SK-N-SH treated with all-trans-retinoic acid at 6 μM for 48 hours (cell line): ENCODE results near the gene FAM171A1.
A peak's percentile ranks its signal among the peaks of the same experiment; 100 is the strongest.
"Not testable (repeated sequence)": the region's sequence is repeated elsewhere in the genome, so short reads cannot be mapped to it uniquely, and the experiment has no call there.

Source experiments
- ATAC-seq: fragments of 200-7000 bp; cut with Tn5 transposase; 3 replicates; pipeline ENCODE4 v1.9.1; 2020; ENCODE audit warnings: mild to moderate bottlenecking, moderate library complexity
- ARNTL ChIP-seq: fragments of 450-650 bp; formaldehyde crosslinking; IDR thresholded peaks from 2 replicates; pipeline ENCODE4 v1.5.0; 2020; ENCODE audit warnings: low read depth, mild to moderate bottlenecking, moderate library complexity, borderline replicate concordance
- BACH2 ChIP-seq: fragments of 250-450 bp; sonication (Bioruptor Pico); IDR thresholded peaks from 2 replicates; pipeline ENCODE4 v1.9.0; 2021; ENCODE audit warnings: mild to moderate bottlenecking, borderline replicate concordance
- CSDC2 ChIP-seq: fragments of 250-450 bp; sonication (Bioruptor Pico); IDR thresholded peaks from 2 replicates; pipeline ENCODE4 v1.5.0; 2020; ENCODE audit warnings: mild to moderate bottlenecking, moderate library complexity
- ESRRG ChIP-seq: fragments of 250-450 bp; sonication (Bioruptor Pico); IDR thresholded peaks from 2 replicates; pipeline ENCODE4 v1.6.1; 2021; ENCODE audit warnings: mild to moderate bottlenecking
- GLIS3 ChIP-seq: fragments of 250-450 bp; sonication (Bioruptor Pico); IDR thresholded peaks from 2 replicates; pipeline ENCODE4 v1.5.0; 2020; ENCODE audit warnings: mild to moderate bottlenecking, moderate library complexity
- ISL1 ChIP-seq: fragments of 250-450 bp; sonication (Bioruptor Pico); IDR thresholded peaks from 2 replicates; pipeline ENCODE4 v2.1.2; 2022; ENCODE audit warnings: mild to moderate bottlenecking, moderate library complexity
- OSR1 ChIP-seq: fragments of 250-450 bp; sonication (Bioruptor Pico); IDR thresholded peaks from 2 replicates; pipeline ENCODE4 v1.8.0; 2022; ENCODE audit warnings: moderate library complexity, mild to moderate bottlenecking, inconsistent platforms
- PPARA ChIP-seq: fragments of 250-450 bp; sonication (Bioruptor Pico); IDR thresholded peaks from 2 replicates; pipeline ENCODE4 v1.5.0; 2020; ENCODE audit warnings: mild to moderate bottlenecking, borderline replicate concordance
- RARB ChIP-seq: fragments of 250-450 bp; sonication (Bioruptor Pico); IDR thresholded peaks from 2 replicates; pipeline ENCODE4 v1.8.0; 2021; ENCODE audit warnings: mild to moderate bottlenecking, moderate library complexity
- SNAI2 ChIP-seq: fragments of 250-450 bp; sonication (Bioruptor Pico); IDR thresholded peaks from 2 replicates; pipeline ENCODE4 v1.5.0; 2020; ENCODE audit warnings: mild to moderate bottlenecking, moderate library complexity
- TCF4 ChIP-seq: fragments of 250-450 bp; sonication (Bioruptor Pico); IDR thresholded peaks from 2 replicates; pipeline ENCODE4 v1.8.0; 2021; ENCODE audit warnings: mild to moderate bottlenecking, moderate library complexity, borderline replicate concordance
- TOX ChIP-seq: fragments of 250-450 bp; sonication (Bioruptor Pico); IDR thresholded peaks from 2 replicates; pipeline ENCODE4 v1.8.0; 2021; ENCODE audit warnings: mild to moderate bottlenecking, moderate library complexity, borderline replicate concordance
- ZC3H10 ChIP-seq: fragments of 250-450 bp; sonication (Bioruptor Pico); IDR thresholded peaks from 2 replicates; pipeline ENCODE4 v1.5.1; 2021; ENCODE audit warnings: mild to moderate bottlenecking, moderate library complexity
- ZFP3 ChIP-seq: fragments of 250-450 bp; sonication (Bioruptor Pico); IDR thresholded peaks from 2 replicates; pipeline ENCODE4 v1.5.0; 2020; ENCODE audit warnings: mild to moderate bottlenecking, moderate library complexity
- ZFP30 ChIP-seq: fragments of 450-650 bp; formaldehyde crosslinking; IDR thresholded peaks from 2 replicates; pipeline ENCODE4 v1.5.0; 2022; ENCODE audit warnings: mild to moderate bottlenecking, moderate library complexity
- ZNF565 ChIP-seq: fragments of 450-650 bp; formaldehyde crosslinking; conservative IDR thresholded peaks from 2 replicates; pipeline ENCODE4 v1.5.0; 2020; ENCODE audit warnings: low read depth, mild to moderate bottlenecking, moderate library complexity
- ZNF70 ChIP-seq: fragments of 450-650 bp; formaldehyde crosslinking; IDR thresholded peaks from 2 replicates; pipeline ENCODE4 v1.5.0; 2020; ENCODE audit warnings: mild to moderate bottlenecking, moderate library complexity
- ZNF8 ChIP-seq: fragments of 450-650 bp; formaldehyde crosslinking; IDR thresholded peaks from 2 replicates; pipeline ENCODE4 v1.5.0; 2020; ENCODE audit warnings: mild to moderate bottlenecking, moderate library complexity
- TF ChIP-seq, protein P1 (sequence below): fragments of 250-450 bp; sonication (Bioruptor Pico); IDR thresholded peaks from 2 replicates; pipeline ENCODE4 v1.8.0; 2020; ENCODE audit warnings: mild to moderate bottlenecking, moderate library complexity, borderline replicate concordance
- TF ChIP-seq, protein P2 (sequence below): fragments of 250-450 bp; sonication (Bioruptor Pico); IDR thresholded peaks from 2 replicates; pipeline ENCODE4 v1.5.1; 2020; ENCODE audit warnings: low read depth, mild to moderate bottlenecking, moderate library complexity
- TF ChIP-seq, protein P3 (sequence below): fragments of 250-450 bp; sonication (Bioruptor Pico); IDR thresholded peaks from 2 replicates; pipeline ENCODE4 v1.5.1; 2021; ENCODE audit warnings: mild to moderate bottlenecking, moderate library complexity
- TF ChIP-seq, protein P4 (sequence below): fragments of 250-450 bp; sonication (Bioruptor Pico); IDR thresholded peaks from 2 replicates; pipeline ENCODE4 v1.8.0; 2021; ENCODE audit warnings: low read depth, mild to moderate bottlenecking, moderate library complexity, borderline replicate concordance
- TF ChIP-seq, protein P5 (sequence below): fragments of 250-450 bp; sonication (Bioruptor Pico); IDR thresholded peaks from 2 replicates; pipeline ENCODE4 v1.5.0; 2020; ENCODE audit warnings: mild to moderate bottlenecking, moderate library complexity

Gene FAM171A1

DNA sequence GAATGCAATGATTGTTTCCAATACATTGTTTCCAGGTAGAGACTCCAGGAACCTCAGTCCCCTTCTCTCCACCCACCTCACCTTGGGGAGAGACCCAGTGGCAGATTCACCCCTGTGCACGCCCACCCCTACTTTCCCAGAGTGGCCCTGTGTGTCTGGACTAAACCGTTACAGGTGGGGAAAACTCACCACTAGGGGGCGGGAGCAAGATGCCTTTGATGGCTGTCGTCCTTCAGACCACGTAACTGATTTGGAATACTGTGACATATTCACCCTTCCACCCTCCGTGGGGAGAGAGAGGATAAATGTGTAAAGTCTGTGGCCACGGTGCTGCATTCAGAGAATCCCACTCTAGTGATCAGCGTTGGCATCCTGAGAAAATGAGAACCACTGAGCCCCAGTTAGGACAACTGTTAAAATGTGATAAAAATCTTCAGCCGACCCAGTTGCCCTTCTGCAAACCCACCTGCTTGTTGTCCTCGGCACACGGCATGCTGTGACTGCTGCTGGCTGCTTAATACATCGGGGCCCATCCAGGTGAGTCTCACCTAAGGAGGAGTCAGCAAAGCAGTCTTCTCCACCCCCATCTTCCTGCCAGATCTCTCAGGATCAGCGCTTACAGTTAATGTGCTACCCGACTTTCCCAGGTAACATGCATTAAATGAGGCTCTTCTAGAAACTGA is 161.1 kb downstream of the FAM171A1 start:
- TF ChIP-seq OSR1 (CRISPR knock-in tag) (no peak), ZNF565 (no peak), CSDC2 (CRISPR knock-in tag) (no peak), ZFP30 (no peak), ARNTL (CRISPR knock-in tag) (no peak), ZFP3 (CRISPR knock-in tag) (no peak), ZC3H10 (CRISPR knock-in tag) (no peak), ISL1 (CRISPR knock-in tag) (no peak), GLIS3 (CRISPR knock-in tag) (no peak), ZNF8 (CRISPR knock-in tag) (no peak), ESRRG (CRISPR knock-in tag) (no peak), RARB (CRISPR knock-in tag) (no peak), TOX (CRISPR knock-in tag) (no peak), SNAI2 (CRISPR knock-in tag) (no peak), PPARA (CRISPR knock-in tag) (no peak)
- TF ChIP-seq, protein P1, sequence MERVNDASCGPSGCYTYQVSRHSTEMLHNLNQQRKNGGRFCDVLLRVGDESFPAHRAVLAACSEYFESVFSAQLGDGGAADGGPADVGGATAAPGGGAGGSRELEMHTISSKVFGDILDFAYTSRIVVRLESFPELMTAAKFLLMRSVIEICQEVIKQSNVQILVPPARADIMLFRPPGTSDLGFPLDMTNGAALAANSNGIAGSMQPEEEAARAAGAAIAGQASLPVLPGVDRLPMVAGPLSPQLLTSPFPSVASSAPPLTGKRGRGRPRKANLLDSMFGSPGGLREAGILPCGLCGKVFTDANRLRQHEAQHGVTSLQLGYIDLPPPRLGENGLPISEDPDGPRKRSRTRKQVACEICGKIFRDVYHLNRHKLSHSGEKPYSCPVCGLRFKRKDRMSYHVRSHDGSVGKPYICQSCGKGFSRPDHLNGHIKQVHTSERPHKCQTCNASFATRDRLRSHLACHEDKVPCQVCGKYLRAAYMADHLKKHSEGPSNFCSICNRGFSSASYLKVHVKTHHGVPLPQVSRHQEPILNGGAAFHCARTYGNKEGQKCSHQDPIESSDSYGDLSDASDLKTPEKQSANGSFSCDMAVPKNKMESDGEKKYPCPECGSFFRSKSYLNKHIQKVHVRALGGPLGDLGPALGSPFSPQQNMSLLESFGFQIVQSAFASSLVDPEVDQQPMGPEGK (CRISPR knock-in tag) = no peak
- TF ChIP-seq, protein P2, sequence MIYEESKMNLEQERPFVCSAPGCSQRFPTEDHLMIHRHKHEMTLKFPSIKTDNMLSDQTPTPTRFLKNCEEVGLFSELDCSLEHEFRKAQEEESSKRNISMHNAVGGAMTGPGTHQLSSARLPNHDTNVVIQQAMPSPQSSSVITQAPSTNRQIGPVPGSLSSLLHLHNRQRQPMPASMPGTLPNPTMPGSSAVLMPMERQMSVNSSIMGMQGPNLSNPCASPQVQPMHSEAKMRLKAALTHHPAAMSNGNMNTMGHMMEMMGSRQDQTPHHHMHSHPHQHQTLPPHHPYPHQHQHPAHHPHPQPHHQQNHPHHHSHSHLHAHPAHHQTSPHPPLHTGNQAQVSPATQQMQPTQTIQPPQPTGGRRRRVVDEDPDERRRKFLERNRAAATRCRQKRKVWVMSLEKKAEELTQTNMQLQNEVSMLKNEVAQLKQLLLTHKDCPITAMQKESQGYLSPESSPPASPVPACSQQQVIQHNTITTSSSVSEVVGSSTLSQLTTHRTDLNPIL (CRISPR knock-in tag) = no peak
- TF ChIP-seq, protein P3, sequence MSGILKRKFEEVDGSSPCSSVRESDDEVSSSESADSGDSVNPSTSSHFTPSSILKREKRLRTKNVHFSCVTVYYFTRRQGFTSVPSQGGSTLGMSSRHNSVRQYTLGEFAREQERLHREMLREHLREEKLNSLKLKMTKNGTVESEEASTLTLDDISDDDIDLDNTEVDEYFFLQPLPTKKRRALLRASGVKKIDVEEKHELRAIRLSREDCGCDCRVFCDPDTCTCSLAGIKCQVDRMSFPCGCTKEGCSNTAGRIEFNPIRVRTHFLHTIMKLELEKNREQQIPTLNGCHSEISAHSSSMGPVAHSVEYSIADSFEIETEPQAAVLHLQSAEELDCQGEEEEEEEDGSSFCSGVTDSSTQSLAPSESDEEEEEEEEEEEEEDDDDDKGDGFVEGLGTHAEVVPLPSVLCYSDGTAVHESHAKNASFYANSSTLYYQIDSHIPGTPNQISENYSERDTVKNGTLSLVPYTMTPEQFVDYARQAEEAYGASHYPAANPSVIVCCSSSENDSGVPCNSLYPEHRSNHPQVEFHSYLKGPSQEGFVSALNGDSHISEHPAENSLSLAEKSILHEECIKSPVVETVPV = no peak
- TF ChIP-seq, protein P4, sequence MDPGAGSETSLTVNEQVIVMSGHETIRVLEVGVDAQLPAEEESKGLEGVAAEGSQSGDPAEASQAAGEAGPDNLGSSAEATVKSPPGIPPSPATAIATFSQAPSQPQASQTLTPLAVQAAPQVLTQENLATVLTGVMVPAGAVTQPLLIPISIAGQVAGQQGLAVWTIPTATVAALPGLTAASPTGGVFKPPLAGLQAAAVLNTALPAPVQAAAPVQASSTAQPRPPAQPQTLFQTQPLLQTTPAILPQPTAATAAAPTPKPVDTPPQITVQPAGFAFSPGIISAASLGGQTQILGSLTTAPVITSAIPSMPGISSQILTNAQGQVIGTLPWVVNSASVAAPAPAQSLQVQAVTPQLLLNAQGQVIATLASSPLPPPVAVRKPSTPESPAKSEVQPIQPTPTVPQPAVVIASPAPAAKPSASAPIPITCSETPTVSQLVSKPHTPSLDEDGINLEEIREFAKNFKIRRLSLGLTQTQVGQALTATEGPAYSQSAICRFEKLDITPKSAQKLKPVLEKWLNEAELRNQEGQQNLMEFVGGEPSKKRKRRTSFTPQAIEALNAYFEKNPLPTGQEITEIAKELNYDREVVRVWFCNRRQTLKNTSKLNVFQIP (CRISPR knock-in tag) = no peak
- ATAC-seq = peak; percentile 98

DNA sequence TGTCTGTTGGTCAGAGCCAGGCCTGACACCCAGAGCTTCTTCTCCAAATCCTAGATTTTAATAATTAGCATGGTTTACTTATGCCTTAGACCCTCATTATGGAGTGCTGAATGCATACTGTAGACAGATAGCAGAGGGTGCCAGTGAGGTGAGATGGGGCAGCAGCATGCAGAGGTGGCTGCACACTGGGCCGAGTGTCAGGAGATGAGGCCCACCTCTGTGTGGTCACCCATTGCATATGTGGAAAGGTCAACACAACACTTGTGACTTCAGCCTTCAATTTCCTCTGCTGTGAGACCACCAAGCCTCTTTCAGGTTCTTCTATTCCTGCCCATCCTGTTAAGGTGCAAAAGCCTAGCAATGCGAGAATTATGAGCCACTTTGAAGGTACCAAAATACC is 162.9 kb downstream of the FAM171A1 start:
- no peak for TF ChIP-seq CSDC2 (CRISPR knock-in tag)
- TF ChIP-seq ZFP3 (CRISPR knock-in tag) = no peak
- TF ChIP-seq ZNF565 = no peak
- no peak for TF ChIP-seq ARNTL (CRISPR knock-in tag)
- ATAC-seq = no peak

DNA sequence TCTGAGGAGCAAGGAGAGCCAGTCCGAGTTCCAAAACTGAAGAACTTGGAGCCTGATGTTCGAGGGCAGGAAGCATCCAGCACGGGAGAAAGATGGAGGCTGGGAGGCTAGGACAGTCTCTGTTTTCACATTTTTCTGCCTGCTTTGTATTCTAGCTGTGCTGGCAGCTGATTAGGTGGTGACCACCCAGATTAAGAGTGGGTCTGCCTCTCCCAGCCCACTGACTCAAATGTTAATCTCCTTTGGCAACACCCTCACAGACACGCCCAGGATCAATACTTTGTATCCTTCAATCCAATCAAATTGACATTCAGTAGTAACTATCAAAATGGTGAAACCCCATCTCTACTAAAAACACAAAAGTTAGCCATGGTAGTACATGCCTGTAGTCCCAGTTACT is 163.7 kb downstream of the FAM171A1 start:
- ATAC-seq = not testable (repeated sequence)

DNA sequence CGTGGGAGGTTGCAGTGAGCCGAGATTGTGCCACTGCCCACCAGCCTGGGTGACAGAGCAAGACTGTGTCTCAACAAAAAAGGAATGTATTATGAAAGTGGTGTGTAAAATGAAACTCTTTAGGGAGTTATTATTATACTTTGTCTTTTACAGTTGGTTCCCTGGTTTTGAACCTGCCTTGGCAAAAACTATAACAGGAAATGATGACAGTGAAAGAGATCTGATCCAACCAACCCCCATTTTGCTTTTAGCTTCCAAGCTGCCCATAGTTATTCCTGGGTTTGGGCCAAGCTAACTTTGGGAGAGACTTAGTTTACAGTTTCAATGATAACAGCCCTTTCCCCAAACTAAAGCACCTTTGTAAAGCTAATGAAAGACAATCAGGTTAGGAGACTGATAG is 168.4 kb downstream of the FAM171A1 start:
- TF ChIP-seq TOX (CRISPR knock-in tag) = no peak
- TF ChIP-seq BACH2 (CRISPR knock-in tag) = no peak
- no peak for TF ChIP-seq CSDC2 (CRISPR knock-in tag)
- TF ChIP-seq RARB (CRISPR knock-in tag) = no peak
- TF ChIP-seq PPARA (CRISPR knock-in tag) = no peak
- no peak for TF ChIP-seq TCF4
- no peak for TF ChIP-seq ZNF70
- TF ChIP-seq, protein P1 (CRISPR knock-in tag) = no peak
- TF ChIP-seq OSR1 (CRISPR knock-in tag) = no peak
- TF ChIP-seq ARNTL (CRISPR knock-in tag) = no peak
- TF ChIP-seq, protein P5, sequence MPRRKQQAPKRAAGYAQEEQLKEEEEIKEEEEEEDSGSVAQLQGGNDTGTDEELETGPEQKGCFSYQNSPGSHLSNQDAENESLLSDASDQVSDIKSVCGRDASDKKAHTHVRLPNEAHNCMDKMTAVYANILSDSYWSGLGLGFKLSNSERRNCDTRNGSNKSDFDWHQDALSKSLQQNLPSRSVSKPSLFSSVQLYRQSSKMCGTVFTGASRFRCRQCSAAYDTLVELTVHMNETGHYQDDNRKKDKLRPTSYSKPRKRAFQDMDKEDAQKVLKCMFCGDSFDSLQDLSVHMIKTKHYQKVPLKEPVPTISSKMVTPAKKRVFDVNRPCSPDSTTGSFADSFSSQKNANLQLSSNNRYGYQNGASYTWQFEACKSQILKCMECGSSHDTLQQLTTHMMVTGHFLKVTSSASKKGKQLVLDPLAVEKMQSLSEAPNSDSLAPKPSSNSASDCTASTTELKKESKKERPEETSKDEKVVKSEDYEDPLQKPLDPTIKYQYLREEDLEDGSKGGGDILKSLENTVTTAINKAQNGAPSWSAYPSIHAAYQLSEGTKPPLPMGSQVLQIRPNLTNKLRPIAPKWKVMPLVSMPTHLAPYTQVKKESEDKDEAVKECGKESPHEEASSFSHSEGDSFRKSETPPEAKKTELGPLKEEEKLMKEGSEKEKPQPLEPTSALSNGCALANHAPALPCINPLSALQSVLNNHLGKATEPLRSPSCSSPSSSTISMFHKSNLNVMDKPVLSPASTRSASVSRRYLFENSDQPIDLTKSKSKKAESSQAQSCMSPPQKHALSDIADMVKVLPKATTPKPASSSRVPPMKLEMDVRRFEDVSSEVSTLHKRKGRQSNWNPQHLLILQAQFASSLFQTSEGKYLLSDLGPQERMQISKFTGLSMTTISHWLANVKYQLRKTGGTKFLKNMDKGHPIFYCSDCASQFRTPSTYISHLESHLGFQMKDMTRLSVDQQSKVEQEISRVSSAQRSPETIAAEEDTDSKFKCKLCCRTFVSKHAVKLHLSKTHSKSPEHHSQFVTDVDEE (CRISPR knock-in tag) = no peak
- ATAC-seq = no peak

DNA sequence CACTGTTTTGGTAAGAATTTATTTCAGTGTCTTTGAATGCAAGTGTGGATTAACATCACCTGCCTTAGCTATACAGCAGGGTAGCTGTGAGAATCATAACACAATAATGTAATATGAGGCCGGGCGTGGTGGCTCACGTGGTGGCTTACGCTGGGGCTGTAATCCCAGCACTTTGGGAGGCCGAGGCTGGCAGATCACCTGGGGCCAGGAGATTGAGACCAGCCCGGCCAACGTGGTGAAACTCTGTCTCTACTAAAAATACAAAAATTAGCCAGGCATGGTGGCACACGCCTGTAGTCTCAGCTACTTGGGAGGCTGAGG is 168.8 kb downstream of the FAM171A1 start:
- not testable (repeated sequence) for ATAC-seq
